ENCODE measurements around the gene SCN1B. TPM values are rescaled to one million over a fixed set of nuclear protein-coding genes. Genes with fewer than 3 reads are reported as not detected.
"Not testable (repeated sequence)": the region's sequence is repeated elsewhere in the genome, so short reads cannot be mapped to it uniquely, and the experiment has no call there.

SCN1B gene
- polyA plus RNA-seq, 1 donor from 2014 or later = not detected

- H3K36me3 Mint-ChIP-seq = no peaks in the 10 kb centered on the region
- no peaks in the 10 kb centered on the region for H3K9me3 Mint-ChIP-seq
- H3K4me3 Mint-ChIP-seq = peak overlapping the region in 2 of 4 donors; percentile 9 to 51
- peaks cover 13% of the 10 kb centered on the region for H3K27me3 Mint-ChIP-seq
- H3K4me1 Mint-ChIP-seq = peaks cover 8 to 16% (median 15%) of the 10 kb centered on the region in 3 donors
- H3K27ac Mint-ChIP-seq = peak overlapping the region in 2 of 3 donors; percentile 6 to 83
Observed at GRCh38 chr19:35044317-35045117, 14.2 kb downstream of the SCN1B start.

DNA sequence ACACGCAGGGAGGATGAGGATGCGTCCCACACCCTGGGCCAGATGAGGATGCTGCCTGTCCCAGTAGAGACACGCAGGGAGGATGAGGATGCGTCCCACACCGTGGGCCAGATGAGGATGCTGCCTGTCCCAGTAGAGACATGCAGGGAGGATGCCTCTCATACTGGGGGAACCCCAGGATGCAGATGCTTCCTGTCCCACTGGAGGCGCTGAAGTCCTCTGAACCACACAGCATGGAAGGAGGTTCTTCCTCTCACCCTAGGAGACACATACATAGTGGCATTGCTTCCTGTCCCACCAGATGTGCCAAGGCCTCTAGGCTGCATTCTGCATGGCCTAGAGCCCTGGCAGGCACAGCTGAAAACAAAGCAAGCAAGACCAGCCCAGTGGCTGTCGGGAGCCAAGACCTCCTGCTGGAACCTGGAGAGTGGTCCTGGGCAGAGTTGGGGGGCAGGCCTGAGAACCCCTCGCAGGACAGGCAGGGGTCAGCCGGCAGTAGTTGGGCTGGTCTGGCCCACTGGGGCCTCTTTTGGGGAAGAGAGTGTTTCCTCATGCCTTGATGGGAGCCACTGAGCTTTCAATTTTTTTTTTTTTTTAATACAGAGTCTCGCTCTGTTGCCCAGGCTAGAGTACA, 15.5 kb downstream of the SCN1B start:
- H3K4me1 Mint-ChIP-seq = peaks cover 8 to 11% (median 9%) of the 10 kb centered on the region in 3 donors
- peak overlapping the region in 1 of 4 donors; percentile 9 for H3K4me3 Mint-ChIP-seq
- no peaks in the 10 kb centered on the region for H3K9me3 Mint-ChIP-seq
- no peaks in the 10 kb centered on the region for H3K36me3 Mint-ChIP-seq
- peaks cover 6% of the 10 kb centered on the region for H3K27me3 Mint-ChIP-seq
- no peak overlapping the region for H3K27ac Mint-ChIP-seq

DNA sequence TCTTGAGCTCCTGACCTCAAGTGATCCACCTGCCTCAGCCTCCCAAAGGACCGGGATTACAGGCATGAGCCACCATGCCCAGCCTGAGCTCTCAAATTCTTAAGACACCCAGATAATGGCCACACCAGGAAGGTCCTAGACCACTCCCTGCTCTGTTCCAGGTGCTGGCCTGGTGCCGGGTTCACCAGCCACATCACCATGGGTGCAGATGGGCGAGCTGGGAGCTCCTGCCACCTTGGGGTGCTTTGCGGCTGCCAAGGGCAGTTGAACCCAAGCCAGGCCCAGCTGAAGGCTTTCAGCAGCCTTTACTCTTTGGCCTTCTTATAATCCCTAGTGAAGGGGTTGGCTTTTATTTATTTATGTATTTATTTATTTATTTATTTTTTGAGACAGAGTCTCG, 16.2 kb downstream of the SCN1B start:
- Mint-ChIP-seq H3K4me1 (peaks cover 8 to 9% (median 9%) of the 10 kb centered on the region in 3 donors), H3K27ac (peak overlapping the region in 1 of 3 donors; percentile 23), H3K9me3 (no peaks in the 10 kb centered on the region), H3K36me3 (no peaks in the 10 kb centered on the region), H3K27me3 (peaks cover 4% of the 10 kb centered on the region), H3K4me3 (no peak overlapping the region)

DNA sequence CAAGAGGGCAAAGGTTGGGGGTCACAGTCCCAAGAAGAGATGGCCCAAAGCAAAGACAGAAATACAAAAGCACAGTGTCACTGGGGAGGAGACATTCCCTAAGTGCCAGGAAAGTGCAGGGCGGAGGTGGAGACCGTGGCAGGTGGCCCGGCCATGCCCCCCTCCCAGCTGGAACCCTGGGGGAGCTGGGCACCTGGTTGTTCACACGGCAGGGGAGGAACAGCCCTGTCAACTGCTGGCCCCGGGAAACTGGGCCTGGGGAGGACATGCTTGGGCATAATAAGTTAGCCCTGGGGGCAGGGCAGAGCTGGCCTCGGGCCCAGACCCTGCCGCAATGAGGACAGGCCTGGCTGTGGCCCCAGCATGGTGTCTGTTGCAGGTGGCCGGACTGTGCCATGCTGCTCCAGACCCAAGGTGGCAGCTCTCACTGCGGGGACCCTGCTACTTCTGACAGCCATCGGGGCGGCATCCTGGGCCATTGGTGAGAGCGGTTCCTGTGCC, 18.7 kb downstream of the SCN1B start:
- Mint-ChIP-seq H3K27ac (peak overlapping the region in 1 of 3 donors; percentile 17), H3K27me3 (peaks cover 4% of the 10 kb centered on the region), H3K4me1 (peaks cover 7 to 9% (median 8%) of the 10 kb centered on the region in 3 donors), H3K4me3 (no peak overlapping the region), H3K9me3 (peaks cover 0 to 1% (median 0%) of the 10 kb centered on the region in 3 donors), H3K36me3 (no peaks in the 10 kb centered on the region)

GRCh38 chr19:35049456-35049855, 19.2 kb downstream of the SCN1B start:
- no peak overlapping the region for H3K27ac Mint-ChIP-seq
- no peaks in the 10 kb centered on the region for H3K36me3 Mint-ChIP-seq
- peaks cover 7 to 9% (median 8%) of the 10 kb centered on the region in 3 donors for H3K4me1 Mint-ChIP-seq
- peaks cover 4% of the 10 kb centered on the region for H3K27me3 Mint-ChIP-seq
- H3K4me3 Mint-ChIP-seq = no peak overlapping the region
- peaks cover 0 to 1% (median 0%) of the 10 kb centered on the region in 3 donors for H3K9me3 Mint-ChIP-seq

GRCh38 chr19:35050662-35051061, 20.4 kb downstream of the SCN1B start:
- peak overlapping the region in 1 of 3 donors; percentile 39 for H3K27ac Mint-ChIP-seq
- H3K9me3 Mint-ChIP-seq, H3K36me3 Mint-ChIP-seq, H3K4me3 Mint-ChIP-seq, H3K27me3 Mint-ChIP-seq, H3K4me1 Mint-ChIP-seq: not testable (repeated sequence)

DNA sequence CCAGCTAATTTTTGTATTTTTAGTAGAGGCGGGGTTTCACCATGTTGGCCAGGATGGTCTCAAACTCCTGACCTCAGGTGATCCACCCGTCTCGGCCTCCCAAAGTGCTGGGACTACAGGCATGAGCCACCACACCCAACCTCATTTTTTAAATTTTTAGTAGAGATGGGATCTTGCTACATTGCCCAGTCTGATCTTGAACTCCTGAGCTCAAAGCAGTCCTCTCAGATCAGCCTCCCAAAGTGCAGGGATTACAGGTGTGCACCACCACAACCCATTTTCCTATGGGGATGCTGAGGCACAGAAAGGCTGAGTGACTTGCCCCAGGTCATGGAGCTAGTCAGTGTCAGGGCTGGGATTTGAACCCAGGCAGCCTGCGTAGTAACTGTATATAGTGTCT, 21.0 kb downstream of the SCN1B start:
- H3K9me3 Mint-ChIP-seq, H3K27me3 Mint-ChIP-seq, H3K4me3 Mint-ChIP-seq, H3K4me1 Mint-ChIP-seq, H3K27ac Mint-ChIP-seq, H3K36me3 Mint-ChIP-seq: not testable (repeated sequence)

- H3K27me3 Mint-ChIP-seq = peaks cover 5% of the 10 kb centered on the region
- peaks cover 0 to 1% (median 0%) of the 10 kb centered on the region in 3 donors for H3K9me3 Mint-ChIP-seq
Observed at GRCh38 chr19:35051796-35052195, 21.5 kb downstream of the SCN1B start.

GRCh38 chr19:35052599-35053190, 22.4 kb downstream of the SCN1B start:
- Mint-ChIP-seq H3K4me1 (no peaks in the 10 kb centered on the region), H3K27ac (no peak overlapping the region), H3K9me3 (peaks cover 0 to 1% (median 0%) of the 10 kb centered on the region in 3 donors), H3K4me3 (no peak overlapping the region), H3K27me3 (peaks cover 5% of the 10 kb centered on the region), H3K36me3 (no peaks in the 10 kb centered on the region)

More at GRCh38 chr19:35051796-35052195, 21.5 kb downstream of the SCN1B start:
- Mint-ChIP-seq H3K36me3 (no peaks in the 10 kb centered on the region), H3K4me3 (no peak overlapping the region), H3K27ac (no peak overlapping the region), H3K4me1 (no peaks in the 10 kb centered on the region)

GRCh38 chr19:35053667-35054293, 23.5 kb downstream of the SCN1B start:
- H3K27me3 Mint-ChIP-seq = peaks cover 4% of the 10 kb centered on the region
- peaks cover 0 to 1% (median 0%) of the 10 kb centered on the region in 3 donors for H3K9me3 Mint-ChIP-seq
- no peaks in the 10 kb centered on the region for H3K36me3 Mint-ChIP-seq
- H3K4me1 Mint-ChIP-seq = no peaks in the 10 kb centered on the region
- H3K4me3 Mint-ChIP-seq = no peak overlapping the region
- H3K27ac Mint-ChIP-seq = no peak overlapping the region

- Mint-ChIP-seq H3K9me3 (peaks cover 0 to 1% (median 0%) of the 10 kb centered on the region in 3 donors), H3K27ac (no peak overlapping the region), H3K4me3 (no peak overlapping the region), H3K36me3 (no peaks in the 10 kb centered on the region), H3K4me1 (no peaks in the 10 kb centered on the region), H3K27me3 (peaks cover 8% of the 10 kb centered on the region)
Observed at GRCh38 chr19:35054626-35055025, 24.4 kb downstream of the SCN1B start.

DNA sequence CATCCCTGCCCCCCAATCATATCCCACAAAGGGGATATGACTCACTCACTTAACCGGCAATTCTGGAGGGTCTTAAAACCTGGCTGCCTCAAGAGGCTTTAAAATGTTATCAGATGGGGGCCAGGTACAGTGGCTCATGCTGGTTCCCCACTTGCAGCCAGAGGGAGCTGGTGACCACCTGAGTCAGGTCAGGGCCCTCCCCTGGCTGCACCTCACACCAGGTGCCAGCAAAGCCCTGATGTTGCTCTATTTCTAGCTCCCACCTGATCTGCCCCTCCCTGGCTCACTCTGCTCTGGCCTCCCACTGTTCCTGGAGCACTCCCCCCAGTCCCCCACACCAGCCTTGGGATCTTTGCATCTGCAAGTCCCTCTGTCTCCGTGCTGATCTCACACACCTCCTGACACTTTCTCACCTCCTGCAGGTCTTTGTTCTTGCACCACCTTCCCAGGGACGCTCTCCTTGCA, 25.5 kb downstream of the SCN1B start:
- Mint-ChIP-seq H3K36me3 (no peaks in the 10 kb centered on the region), H3K4me1 (no peaks in the 10 kb centered on the region), H3K9me3 (peaks cover 0 to 1% (median 0%) of the 10 kb centered on the region in 3 donors), H3K27ac (peak overlapping the region in 1 of 3 donors; percentile 4), H3K27me3 (peaks cover 8% of the 10 kb centered on the region), H3K4me3 (no peak overlapping the region)

DNA sequence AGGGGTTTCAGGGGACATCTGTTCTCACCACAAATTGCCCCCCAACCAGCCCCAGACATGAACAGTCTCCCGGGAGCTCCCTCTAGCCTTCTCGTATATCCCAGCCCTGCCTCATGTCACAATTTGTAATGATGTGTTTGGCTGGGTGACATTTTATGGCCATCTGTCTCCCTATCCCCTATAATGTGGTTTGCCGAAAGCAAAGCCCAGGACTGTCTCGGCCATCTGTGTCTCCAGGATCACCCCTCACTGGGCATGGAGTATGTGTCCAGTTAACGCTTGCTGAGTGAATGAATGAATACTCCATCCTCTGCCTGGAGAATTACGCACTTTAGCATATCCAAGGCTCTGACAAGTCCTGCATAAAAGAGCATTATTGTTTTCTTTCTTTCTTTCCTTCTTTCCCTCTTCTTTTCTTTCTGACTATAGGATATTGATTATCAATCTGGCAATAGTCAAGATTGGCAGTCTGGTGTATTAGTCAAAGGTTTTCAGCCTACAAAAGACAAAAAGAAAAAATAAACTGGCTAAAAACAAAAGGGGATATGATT, 26.3 kb downstream of the SCN1B start:
- Mint-ChIP-seq H3K4me1 (no peaks in the 10 kb centered on the region), H3K36me3 (no peaks in the 10 kb centered on the region), H3K9me3 (peaks cover 0 to 1% (median 0%) of the 10 kb centered on the region in 3 donors), H3K27me3 (peaks cover 8% of the 10 kb centered on the region), H3K27ac (no peak overlapping the region), H3K4me3 (no peak overlapping the region)

- no peaks in the 10 kb centered on the region for H3K36me3 Mint-ChIP-seq
- H3K4me3 Mint-ChIP-seq = no peak overlapping the region
- no peak overlapping the region for H3K27ac Mint-ChIP-seq
- H3K4me1 Mint-ChIP-seq = no peaks in the 10 kb centered on the region
- H3K9me3 Mint-ChIP-seq = no peaks in the 10 kb centered on the region
- peaks cover 6% of the 10 kb centered on the region for H3K27me3 Mint-ChIP-seq
Observed at GRCh38 chr19:35058370-35058769, 28.1 kb downstream of the SCN1B start.
